H9 (cell line): Measurements from ENCODE around the gene WDR17. TPM values are rescaled to one million over a fixed set of nuclear protein-coding genes. Genes with fewer than 3 reads are reported as not detected.

Experiments
- DNase-seq: peaks from one replicate; pipeline ENCODE4 v3.0.0-alpha.2; 2017
- H2AFZ ChIP-seq: one replicate; pipeline ENCODE4 v1.6.1; 2013; ENCODE audit warnings: mild to moderate bottlenecking, low read length, control low read depth, moderate library complexity
- H2AK5ac ChIP-seq: 2 replicates; pipeline ENCODE4 v1.6.1; 2013; ENCODE audit warnings: low read length, control low read depth, mixed read lengths; ENCODE audit not compliant: insufficient read length
- H2BK120ac ChIP-seq: one replicate; pipeline ENCODE4 v1.6.1; 2013; ENCODE audit warnings: low read depth, mild to moderate bottlenecking, low read length, control low read depth, inconsistent platforms; ENCODE audit not compliant: poor library complexity, severe bottlenecking
- H2BK12ac ChIP-seq: 2 replicates; pipeline ENCODE4 v1.6.1; 2013; ENCODE audit warnings: low read length, control low read depth, mixed read lengths, low read depth; ENCODE audit not compliant: insufficient read length
- H2BK15ac ChIP-seq: 2 replicates; pipeline ENCODE4 v1.6.1; 2013; ENCODE audit warnings: low read depth, low read length, control low read depth
- H2BK20ac ChIP-seq: one replicate; pipeline ENCODE4 v1.6.1; 2013; ENCODE audit warnings: low read depth, mild to moderate bottlenecking, low read length, control low read depth, inconsistent platforms; ENCODE audit not compliant: poor library complexity, severe bottlenecking
- H2BK5ac ChIP-seq: 2 replicates; pipeline ENCODE4 v1.6.1; 2013; ENCODE audit warnings: low read length, control low read depth, mixed read lengths; ENCODE audit not compliant: insufficient read length
- H3K14ac ChIP-seq: 2 replicates; pipeline ENCODE4 v1.6.1; 2013; ENCODE audit warnings: low read length, control low read depth; ENCODE audit not compliant: insufficient read depth
- H3K18ac ChIP-seq: 2 replicates; pipeline ENCODE4 v1.6.1; 2013; ENCODE audit warnings: low read depth, mild to moderate bottlenecking, mixed read lengths, low read length, control low read depth; ENCODE audit not compliant: insufficient read length
- H3K23ac ChIP-seq: 2 replicates; pipeline ENCODE4 v1.6.1; 2013; ENCODE audit warnings: low read length, control low read depth, mixed read lengths, low read depth; ENCODE audit not compliant: insufficient read length
- H3K23me2 ChIP-seq: 2 replicates; pipeline ENCODE4 v1.6.1; 2013; ENCODE audit warnings: low read depth, mild to moderate bottlenecking, mixed read lengths, low read length, control low read depth; ENCODE audit not compliant: insufficient read length, poor library complexity, severe bottlenecking
- H3K27ac ChIP-seq: 2 replicates; pipeline ENCODE4 v1.5.1; 2013; ENCODE audit warnings: low read length, control low read depth, mixed read lengths, low read depth; ENCODE audit not compliant: insufficient read length
- H3K27me3 ChIP-seq: 2 replicates; pipeline ENCODE4 v1.6.1; 2013; ENCODE audit warnings: low read length, control low read depth, inconsistent platforms; ENCODE audit not compliant: insufficient read depth
- H3K4ac ChIP-seq: 2 replicates; pipeline ENCODE4 v1.6.1; 2013; ENCODE audit warnings: low read depth, mild to moderate bottlenecking, control low read depth, inconsistent platforms, low read length, moderate library complexity
- H3K4me1 ChIP-seq: 2 replicates; pipeline ENCODE4 v1.6.1; 2013; ENCODE audit warnings: low read length, control low read depth, inconsistent platforms; ENCODE audit not compliant: insufficient read depth
- H3K4me2 ChIP-seq: 2 replicates; pipeline ENCODE4 v1.6.1; 2013; ENCODE audit warnings: low read length, control low read depth, mixed read lengths; ENCODE audit not compliant: insufficient read length, insufficient read depth
- H3K56ac ChIP-seq: 2 replicates; pipeline ENCODE4 v1.6.1; 2013; ENCODE audit warnings: low read depth, mild to moderate bottlenecking, mixed read lengths, low read length, control low read depth; ENCODE audit not compliant: insufficient read length
- H3K79me1 ChIP-seq: 2 replicates; pipeline ENCODE4 v1.6.1; 2013; ENCODE audit warnings: low read depth, mild to moderate bottlenecking, moderate library complexity, low read length, control low read depth, inconsistent platforms; ENCODE audit not compliant: insufficient read depth, poor library complexity, severe bottlenecking
- H3K79me2 ChIP-seq: 2 replicates; pipeline ENCODE4 v1.6.1; 2013; ENCODE audit warnings: low read length, control low read depth, inconsistent platforms; ENCODE audit not compliant: insufficient read depth
- H3K9ac ChIP-seq: 2 replicates; pipeline ENCODE4 v1.6.1; 2013; ENCODE audit warnings: low read length, control low read depth, mixed read lengths; ENCODE audit not compliant: insufficient read length; ENCODE audit errors: extremely low read depth
- H3K9me3 ChIP-seq: one replicate; pipeline ENCODE4 v1.6.1; 2013; ENCODE audit warnings: low read depth, low read length, inconsistent platforms; ENCODE audit not compliant: control insufficient read depth
- H3T11ph ChIP-seq: one replicate; pipeline ENCODE4 v1.6.1; 2013; ENCODE audit warnings: mild to moderate bottlenecking, low read length, control low read depth, inconsistent platforms
- H4K20me1 ChIP-seq: one replicate; pipeline ENCODE4 v1.6.1; 2013; ENCODE audit not compliant: control insufficient read depth, insufficient read length, insufficient read depth
- H4K5ac ChIP-seq: 2 replicates; pipeline ENCODE4 v1.6.1; 2013; ENCODE audit warnings: low read depth, mild to moderate bottlenecking, mixed read lengths, low read length, control low read depth; ENCODE audit not compliant: insufficient read length
- H4K8ac ChIP-seq: replicated peaks from 2 replicates; pipeline ENCODE4 v1.6.1; 2013; ENCODE audit warnings: low read length, control low read depth, mixed read lengths, low read depth; ENCODE audit not compliant: insufficient read length
- H4K91ac ChIP-seq: 2 replicates; pipeline ENCODE4 v1.6.1; 2013; ENCODE audit warnings: low read depth, mild to moderate bottlenecking, moderate library complexity, mixed read lengths, low read length, control low read depth; ENCODE audit not compliant: insufficient read length
- H3K27ac Mint-ChIP-seq, 3 experiments: 2 replicates in 2 of 3; 3 replicates in 1 of 3; pipeline ENCODE4 v1.8.0; 2020 to 2021; ENCODE audit warnings: mixed read lengths in 3 of 3, mild to moderate bottlenecking in 1 of 3, moderate library complexity in 1 of 3
- H3K27me3 Mint-ChIP-seq: 2 replicates; pipeline ENCODE4 v1.8.0; 2021; ENCODE audit warnings: low read depth, mild to moderate bottlenecking, moderate library complexity, mixed read lengths
- H3K36me3 Mint-ChIP-seq, 3 experiments: 2 replicates in 2 of 3; 3 replicates in 1 of 3; pipeline ENCODE4 v1.8.0; 2020 to 2021; ENCODE audit warnings: low read depth in 3 of 3, mixed read lengths in 3 of 3; ENCODE audit not compliant: insufficient read depth in 1 of 3
- H3K4me1 Mint-ChIP-seq, 2 experiments: 2 replicates each; pipeline ENCODE4 v1.8.0; 2020; ENCODE audit warnings: mixed read lengths in 2 of 2
- H3K4me3 Mint-ChIP-seq, 2 experiments: 2 replicates in 1 of 2; 3 replicates in 1 of 2; pipeline ENCODE4 v1.8.0; 2020 to 2021; ENCODE audit warnings: mild to moderate bottlenecking in 2 of 2, mixed read lengths in 2 of 2, moderate library complexity in 1 of 2
- H3K9me3 Mint-ChIP-seq, 2 experiments: 2 replicates in 1 of 2; 3 replicates in 1 of 2; pipeline ENCODE4 v1.8.0; 2020; ENCODE audit warnings: mild to moderate bottlenecking in 2 of 2, mixed read lengths in 2 of 2, moderate library complexity in 1 of 2
- WGBS: extraction: QIAGEN DNeasy Blood & Tissue Kit; methylation state at CpG from one replicate; pipeline ENCODE4 v1.1.7; 2013; ENCODE audit warnings: missing lambda C conversion rate, low lambda C conversion rate, mixed read lengths; ENCODE audit not compliant: insufficient read length; ENCODE audit errors: extremely low coverage; 5-methylcytosine and 5-hydroxymethylcytosine counted together
- total RNA-seq: library from RNA; stranded (reverse); gene quantifications from 2 replicates; pipeline ENCODE4 v1.2.1, GENCODE V29; 2021
- TF ChIP-seq, protein P1 (sequence below): fragments of 200-600 bp; sonication (generic); conservative IDR thresholded peaks from 3 replicates; pipeline ENCODE4 v1.8.0; 2021; ENCODE audit warnings: antibody characterized with exemption, mild to moderate bottlenecking

WDR17 gene
- total RNA-seq, 1 experiment from 2014 or later: 2.6 TPM

DNA sequence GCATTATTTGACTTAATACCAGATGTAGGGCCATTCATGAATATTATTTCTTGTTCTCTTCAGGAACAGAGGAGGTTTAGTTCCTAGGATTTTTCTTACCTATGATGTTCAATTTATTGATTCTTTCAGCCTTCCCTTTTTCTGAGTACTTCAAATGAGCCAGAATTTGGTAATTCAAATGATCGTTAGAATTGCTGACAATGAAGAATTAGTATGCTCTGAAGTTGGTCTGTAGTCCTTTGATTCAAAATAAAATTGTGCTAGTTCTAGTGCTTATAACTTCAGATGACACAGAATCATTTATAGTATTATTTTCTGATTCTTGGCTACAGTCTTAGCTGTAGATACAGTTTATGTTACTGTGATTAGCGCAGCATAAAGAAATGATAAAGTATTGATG is 35.2 kb upstream of the WDR17 start:
- no peak overlapping the region for H3K56ac ChIP-seq
- H3K23me2 ChIP-seq: no peaks in the 10 kb centered on the region
- H4K5ac ChIP-seq: no peak overlapping the region
- no peak overlapping the region for H2AK5ac ChIP-seq
- no peak overlapping the region for H2BK120ac ChIP-seq
- H4K20me1 ChIP-seq: no peaks in the 10 kb centered on the region
- H3T11ph ChIP-seq: no peak overlapping the region
- H3K4me3 Mint-ChIP-seq: no peak overlapping the region
- no peak overlapping the region for H2BK20ac ChIP-seq
- H3K9me3 ChIP-seq: no peaks in the 10 kb centered on the region
- H2AFZ ChIP-seq: no peak overlapping the region
- H3K4me2 ChIP-seq: no peak overlapping the region
- H3K27ac Mint-ChIP-seq: no peak overlapping the region
- no peaks in the 10 kb centered on the region for H3K79me2 ChIP-seq
- H3K4me1 ChIP-seq: no peaks in the 10 kb centered on the region
- H4K91ac ChIP-seq: no peak overlapping the region
- no peaks in the 10 kb centered on the region for H3K79me1 ChIP-seq
- no peak overlapping the region for H3K14ac ChIP-seq
- H3K23ac ChIP-seq: no peak overlapping the region
- no peak overlapping the region for H3K4ac ChIP-seq
- no peak overlapping the region for H2BK12ac ChIP-seq
- no peak overlapping the region for H2BK5ac ChIP-seq
- no peaks in the 10 kb centered on the region for H3K4me1 Mint-ChIP-seq
- no peaks in the 10 kb centered on the region for H3K36me3 Mint-ChIP-seq
- no peak overlapping the region for H3K27ac ChIP-seq
- TF ChIP-seq, protein P1, sequence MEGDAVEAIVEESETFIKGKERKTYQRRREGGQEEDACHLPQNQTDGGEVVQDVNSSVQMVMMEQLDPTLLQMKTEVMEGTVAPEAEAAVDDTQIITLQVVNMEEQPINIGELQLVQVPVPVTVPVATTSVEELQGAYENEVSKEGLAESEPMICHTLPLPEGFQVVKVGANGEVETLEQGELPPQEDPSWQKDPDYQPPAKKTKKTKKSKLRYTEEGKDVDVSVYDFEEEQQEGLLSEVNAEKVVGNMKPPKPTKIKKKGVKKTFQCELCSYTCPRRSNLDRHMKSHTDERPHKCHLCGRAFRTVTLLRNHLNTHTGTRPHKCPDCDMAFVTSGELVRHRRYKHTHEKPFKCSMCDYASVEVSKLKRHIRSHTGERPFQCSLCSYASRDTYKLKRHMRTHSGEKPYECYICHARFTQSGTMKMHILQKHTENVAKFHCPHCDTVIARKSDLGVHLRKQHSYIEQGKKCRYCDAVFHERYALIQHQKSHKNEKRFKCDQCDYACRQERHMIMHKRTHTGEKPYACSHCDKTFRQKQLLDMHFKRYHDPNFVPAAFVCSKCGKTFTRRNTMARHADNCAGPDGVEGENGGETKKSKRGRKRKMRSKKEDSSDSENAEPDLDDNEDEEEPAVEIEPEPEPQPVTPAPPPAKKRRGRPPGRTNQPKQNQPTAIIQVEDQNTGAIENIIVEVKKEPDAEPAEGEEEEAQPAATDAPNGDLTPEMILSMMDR: no peak
- H3K9me3 Mint-ChIP-seq: peaks cover 0 to 3% of the 10 kb centered on the region in 2 experiments; a peak in 1 of 5 replicates
- H3K9ac ChIP-seq: no peak overlapping the region
- no peak overlapping the region for H2BK15ac ChIP-seq
- no peaks in the 10 kb centered on the region for H3K27me3 Mint-ChIP-seq
- no peak for DNase-seq
- H3K18ac ChIP-seq: no peak overlapping the region
- H4K8ac ChIP-seq: no peak overlapping the region
- no CpG with 5 or more reads among the region's 2 CpGs for WGBS
- no peaks in the 10 kb centered on the region for H3K27me3 ChIP-seq
